BE2C (cell line): ENCODE results near the gene SCN8A.
"Not testable (repeated sequence)": the region's sequence is repeated elsewhere in the genome, so short reads cannot be mapped to it uniquely, and the experiment has no call there.

Experiments
- DNase-seq: peaks from one replicate; pipeline ENCODE4 v3.0.0-alpha.2; 2020
- H3K27me3 ChIP-seq: fragments of 250-450 bp; sonication (Bioruptor Pico); 2 replicates; pipeline ENCODE4 v1.5.1; 2020; ENCODE audit warnings: mild to moderate bottlenecking
- H3K36me3 ChIP-seq: fragments of 250-450 bp; sonication (Bioruptor Pico); 2 replicates; pipeline ENCODE4 v1.5.1; 2020; ENCODE audit warnings: mild to moderate bottlenecking
- H3K4me1 ChIP-seq: fragments of 250-450 bp; sonication (Bioruptor Pico); 2 replicates; pipeline ENCODE4 v1.5.1; 2020
- H3K4me3 ChIP-seq: 2 replicates; pipeline ENCODE4 v1.5.1; 2011; ENCODE audit warnings: low read depth, low read length
- H3K9me3 ChIP-seq: fragments of 250-450 bp; sonication (Bioruptor Pico); 2 replicates; pipeline ENCODE4 v1.5.1; 2020
- CTCF ChIP-seq: IDR thresholded peaks from 2 replicates; pipeline ENCODE4 v1.5.1; 2012; ENCODE audit warnings: mild to moderate bottlenecking, low read depth, low read length

SCN8A gene

GRCh38 chr12:51636986-51637385 lies 46.0 kb downstream of the SCN8A start:
- no peaks in the 10 kb centered on the region for H3K9me3 ChIP-seq
- H3K27me3 ChIP-seq, result no peaks in the 10 kb centered on the region
- no peak for TF ChIP-seq CTCF
- H3K4me3 ChIP-seq, result no peak overlapping the region
- no peaks in the 10 kb centered on the region; the same call in 1 of the 2 replicates for H3K36me3 ChIP-seq
- no peak for DNase-seq
- peaks cover 4% of the 10 kb centered on the region for H3K4me1 ChIP-seq

- no peak for TF ChIP-seq CTCF
- H3K27me3 ChIP-seq, result no peaks in the 10 kb centered on the region
- H3K36me3 ChIP-seq, result no peaks in the 10 kb centered on the region; the same call in 1 of the 2 replicates
- no peak for DNase-seq
- no peak overlapping the region for H3K4me3 ChIP-seq
- H3K9me3 ChIP-seq, result no peaks in the 10 kb centered on the region
- H3K4me1 ChIP-seq, result no peaks in the 10 kb centered on the region
Measured at GRCh38 chr12:51639361-51639760, 48.3 kb downstream of the SCN8A start.

- no peak overlapping the region for H3K4me3 ChIP-seq
- no peak for DNase-seq
- H3K27me3 ChIP-seq, result no peaks in the 10 kb centered on the region
- H3K9me3 ChIP-seq, result no peaks in the 10 kb centered on the region
- no peak for TF ChIP-seq CTCF
- H3K36me3 ChIP-seq, result no peaks in the 10 kb centered on the region; the same call in 1 of the 2 replicates
- peaks cover 2% of the 10 kb centered on the region for H3K4me1 ChIP-seq
Measured at GRCh38 chr12:51642286-51642685, 51.3 kb downstream of the SCN8A start.

- DNase-seq, result no peak
- Histone ChIP-seq H3K36me3 (no peaks in the 10 kb centered on the region; the same call in 1 of the 2 replicates), H3K27me3 (no peaks in the 10 kb centered on the region), H3K4me1 (peaks cover 6% of the 10 kb centered on the region), H3K4me3 (no peak overlapping the region), H3K9me3 (no peaks in the 10 kb centered on the region)
- TF ChIP-seq CTCF, result no peak
Measured at GRCh38 chr12:51643951-51644350, 52.9 kb downstream of the SCN8A start.

GRCh38 chr12:51644691-51645090 lies 53.7 kb downstream of the SCN8A start:
- H3K4me1 ChIP-seq, DNase-seq, H3K4me3 ChIP-seq, H3K9me3 ChIP-seq, H3K36me3 ChIP-seq, H3K27me3 ChIP-seq: not testable (repeated sequence)

GRCh38 chr12:51645961-51646360 lies 54.9 kb downstream of the SCN8A start:
- H3K4me3 ChIP-seq, result no peak overlapping the region
- H3K27me3 ChIP-seq, result no peaks in the 10 kb centered on the region
- DNase-seq, result no peak
- H3K9me3 ChIP-seq, result peaks cover 3% of the 10 kb centered on the region; the same call in 1 of the 2 replicates
- H3K36me3 ChIP-seq, result no peaks in the 10 kb centered on the region; the same call in 1 of the 2 replicates
- no peak for TF ChIP-seq CTCF
- H3K4me1 ChIP-seq, result peaks cover 6% of the 10 kb centered on the region

GRCh38 chr12:51647647-51648046 lies 56.6 kb downstream of the SCN8A start:
- Histone ChIP-seq H3K27me3 (no peaks in the 10 kb centered on the region), H3K4me3 (no peak overlapping the region), H3K36me3 (no peaks in the 10 kb centered on the region), H3K9me3 (peaks cover 3% of the 10 kb centered on the region; the same call in 1 of the 2 replicates), H3K4me1 (peaks cover 6% of the 10 kb centered on the region)
- TF ChIP-seq CTCF, result no peak
- no peak for DNase-seq
